Transverse colon (tissue), 4 donors: ENCODE data around the gene SEZ6. TPM values are rescaled to one million over a fixed set of nuclear protein-coding genes. Genes with fewer than 3 reads are reported as not detected.

Experiments
- DNase-seq: peaks from one replicate; pipeline ENCODE4 v3.0.0-alpha.2; 2019
- H3K27ac ChIP-seq, 4 donors: fragments of 200-600 bp; sonication (generic); 2 replicates each; pipeline ENCODE4 v1.5.1; 2016 to 2018; ENCODE audit warnings: inconsistent platforms in 4 of 4
- H3K27me3 ChIP-seq: fragments of 200-600 bp; sonication (generic); 2 replicates; pipeline ENCODE4 v1.5.1; 2017; ENCODE audit warnings: inconsistent platforms
- H3K36me3 ChIP-seq, 4 donors: fragments of 200-600 bp; sonication (generic); 2 replicates each; pipeline ENCODE4 v1.5.1; 2017 to 2019; ENCODE audit warnings: inconsistent platforms in 4 of 4
- H3K4me1 ChIP-seq, 4 donors: fragments of 200-600 bp; sonication (generic); 2 replicates each; pipeline ENCODE4 v1.5.1; 2017 to 2020; ENCODE audit warnings: inconsistent platforms in 4 of 4
- H3K4me3 ChIP-seq, 4 donors: fragments of 200-600 bp; sonication (generic); 1 replicate in 1 of 4; 2 replicates in 3 of 4; pipeline versions ENCODE4 v1.5.1 to v1.6.1; 2017 to 2019; ENCODE audit warnings: inconsistent platforms in 4 of 4
- H3K9me3 ChIP-seq, 2 donors: fragments of 200-600 bp; sonication (generic); 2 replicates each; pipeline ENCODE4 v1.5.1; 2017 to 2019; ENCODE audit warnings: inconsistent platforms in 2 of 2
- CTCF ChIP-seq, 5 experiments: fragments of 200-600 bp in 3 of 5; fragments of 450-650 bp in 2 of 5; sonication (generic) in 3 of 5; IDR thresholded peaks; 1 replicate in 2 of 5; 2 replicates in 3 of 5; pipeline ENCODE4 v1.5.1; 2016 to 2017; ENCODE audit warnings: antibody characterized with exemption in 5 of 5, inconsistent platforms in 3 of 5, mild to moderate bottlenecking in 2 of 5, moderate library complexity in 1 of 5
- EP300 ChIP-seq: sonication (generic); formaldehyde crosslinking; IDR thresholded peaks from one replicate; pipeline ENCODE4 v1.6.1; 2017; ENCODE audit warnings: antibody characterized with exemption, low read depth
- POLR2A ChIP-seq: fragments of 450-650 bp; IDR thresholded peaks from one replicate; pipeline ENCODE4 v1.6.1; 2016; ENCODE audit warnings: antibody characterized with exemption, mild to moderate bottlenecking, moderate library complexity
- POLR2AphosphoS5 ChIP-seq, 3 donors: sonication (generic); formaldehyde crosslinking; IDR thresholded peaks; one replicate each; pipeline ENCODE4 v1.6.1; 2016; ENCODE audit warnings: antibody characterized with exemption in 3 of 3
- WGBS, 2 donors: methylation state at CpG; one replicate each; pipeline ENCODE4 v1.1.5; 2018; ENCODE audit warnings: low coverage in 1 of 2; 5-methylcytosine and 5-hydroxymethylcytosine counted together
- in situ Hi-C, 4 donors: fragments of 200-750 bp; cut with MboI; loops; one replicate each; pipeline versions ENCODE4 v1.15.0 to v1.15.1; 2017; ENCODE audit warnings: low sequenced_read_pairs in 3 of 4, low pct_ligation_motif_present in 1 of 4, low pct_unique_long_range_greater_than_20kb in 1 of 4
- intact Hi-C: fragments of 100-400 bp; cut with DNase I; formaldehyde crosslinking; loops from one replicate; pipeline ENCODE4 v1.15.1; 2023; ENCODE audit warnings: low total_unique reads
- total RNA-seq, 4 donors: library from RNA; depleted of rRNA; stranded (reverse); fragments of >200 nt; gene quantifications; one replicate each; pipeline ENCODE4 v1.1.0, GENCODE V29; 2016

The SEZ6 gene
- total RNA-seq, 4 donors from 2014 or later = 0.14 TPM; not detected in 3

DNA sequence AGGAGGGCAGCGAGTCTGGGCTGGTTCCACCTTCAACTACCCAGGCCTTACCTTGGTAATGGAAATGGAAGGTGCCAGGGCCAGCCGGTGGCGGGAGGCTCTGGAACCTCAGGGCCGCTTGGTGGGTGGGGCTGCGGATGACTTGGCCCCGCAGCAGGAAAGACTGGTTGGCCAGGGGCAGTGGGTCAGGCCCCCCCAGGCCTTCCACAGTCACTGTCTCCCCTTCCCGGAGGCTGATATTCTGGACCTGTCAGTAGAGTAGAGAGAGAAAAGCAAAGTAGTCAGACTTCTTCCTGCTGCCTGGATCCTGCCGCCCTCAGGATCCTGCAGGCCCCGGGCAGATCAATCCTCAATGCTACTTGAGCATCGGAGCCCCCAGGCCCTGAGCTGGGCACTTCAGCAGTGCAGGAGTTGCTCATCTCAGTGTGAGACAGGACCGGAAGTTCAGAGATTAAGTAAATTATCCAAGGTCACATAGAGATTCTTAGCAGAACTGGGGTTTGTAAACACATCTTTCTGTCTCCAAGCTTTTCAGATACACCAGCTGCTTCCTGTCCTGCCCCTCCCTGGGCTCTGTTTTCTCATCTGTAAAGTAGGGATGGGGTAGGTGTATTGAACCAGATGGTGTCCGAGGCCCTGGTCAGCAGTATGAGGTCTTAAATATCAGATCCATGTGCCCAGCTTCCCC lies 36.0 kb downstream of the SEZ6 start:
- Histone ChIP-seq H3K4me1 (no peaks in the 10 kb centered on the region), H3K36me3 (no peaks in the 10 kb centered on the region), H3K9me3 (no peaks in the 10 kb centered on the region), H3K27me3 (peaks cover 3% of the 10 kb centered on the region), H3K4me3 (no peak overlapping the region), H3K27ac (no peak overlapping the region)
- WGBS, 2 donors = 33 to 56% methylated on average over 1 to 9 of the region's 12 CpGs
- intact Hi-C loops (loop anchor here (2.0 kb wide), 1 partner anchor 143 kb away; no protein-coding TSS in a partner anchor), in situ Hi-C loops (loop anchor here (5.0 to 10.0 kb wide), 4 partner anchors 137 to 155 kb away; no protein-coding TSS in a partner anchor)
- TF ChIP-seq CTCF (IDR thresholded peaks at IDR 0.05) (no peak), EP300 (no peak), POLR2A (no peak), POLR2AphosphoS5 (IDR thresholded peaks at IDR 0.05) (no peak)
- DNase-seq = no peak

DNA sequence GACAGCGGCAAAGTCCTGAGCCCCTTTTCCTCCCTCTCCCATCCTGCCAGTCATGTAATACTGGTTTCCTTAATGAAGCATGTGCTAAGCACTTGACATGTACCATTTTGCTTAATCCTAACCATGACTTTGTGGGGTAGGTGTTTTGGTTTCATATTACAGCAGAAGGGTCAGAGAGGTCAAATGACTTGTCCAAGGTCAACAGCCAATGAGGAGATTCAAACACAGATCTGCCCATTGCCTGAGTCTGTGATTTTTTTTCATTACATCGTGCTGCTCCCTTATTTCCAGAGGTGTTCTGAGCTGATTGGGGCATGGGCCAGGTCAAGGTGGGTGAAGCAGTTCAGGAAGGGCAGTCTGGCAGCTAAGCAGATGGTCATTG lies 36.9 kb downstream of the SEZ6 start:
- Histone ChIP-seq H3K27me3 (peaks cover 9% of the 10 kb centered on the region), H3K9me3 (no peaks in the 10 kb centered on the region), H3K27ac (no peak overlapping the region), H3K4me1 (no peaks in the 10 kb centered on the region), H3K36me3 (no peaks in the 10 kb centered on the region), H3K4me3 (no peak overlapping the region)
- DNase-seq = no peak
- intact Hi-C loops (loop anchor here (2.0 kb wide), 1 partner anchor 144 kb away; no protein-coding TSS in a partner anchor), in situ Hi-C loops (loop anchor here (5.0 to 10.0 kb wide), 4 partner anchors 138 to 156 kb away; no protein-coding TSS in a partner anchor)
- WGBS, 2 donors = 69% methylated on average over 2 of the region's 2 CpGs; no CpG with 5 or more reads in 1 of the 2 donors
- no peak for TF ChIP-seq CTCF (IDR thresholded peaks at IDR 0.05)

- Histone ChIP-seq H3K27ac (no peak overlapping the region), H3K36me3 (no peaks in the 10 kb centered on the region), H3K4me1 (no peaks in the 10 kb centered on the region), H3K4me3 (no peak overlapping the region), H3K27me3 (peaks cover 10% of the 10 kb centered on the region), H3K9me3 (no peaks in the 10 kb centered on the region)
- no peak for DNase-seq
- intact Hi-C loops (loop anchor here (2.0 kb wide), 1 partner anchor 144 kb away; no protein-coding TSS in a partner anchor), in situ Hi-C loops (loop anchor here (5.0 to 10.0 kb wide), 4 partner anchors 139 to 156 kb away; no protein-coding TSS in a partner anchor)
- 48 to 62% methylated on average over 3 to 10 of the region's 10 CpGs for WGBS, 2 donors
- TF ChIP-seq EP300 (no peak), POLR2AphosphoS5 (IDR thresholded peaks at IDR 0.05) (no peak), POLR2A (no peak), CTCF (IDR thresholded peaks at IDR 0.05) (no peak)
These were observed 37.5 kb downstream of the SEZ6 start for GRCh38 chr17:28968231-28968913.
